Suprapubic skin (tissue), 4 donors: ENCODE results near the gene KIRREL3. TPM values are rescaled to one million over a fixed set of nuclear protein-coding genes. Genes with fewer than 3 reads are reported as not detected.
A peak's percentile ranks its signal among the peaks of the same experiment; 100 is the strongest.

ENCODE experiments used
- DNase-seq, 2 donors: peaks; one replicate each; pipeline ENCODE4 v3.0.0-alpha.2; 2019; ENCODE audit warnings: low spot score in 2 of 2
- H3K27ac ChIP-seq: fragments of 200-600 bp; sonication (generic); one replicate; pipeline ENCODE4 v1.5.1; 2019
- H3K27me3 ChIP-seq: fragments of 200-600 bp; sonication (generic); one replicate; pipeline ENCODE4 v1.5.1; 2019
- H3K36me3 ChIP-seq: fragments of 200-600 bp; sonication (generic); one replicate; pipeline ENCODE4 v1.5.1; 2019
- H3K4me1 ChIP-seq: fragments of 200-600 bp; sonication (generic); one replicate; pipeline ENCODE4 v1.5.1; 2019
- H3K4me3 ChIP-seq: fragments of 200-600 bp; sonication (generic); one replicate; pipeline ENCODE4 v1.5.1; 2019; ENCODE audit warnings: mild to moderate bottlenecking
- H3K9me3 ChIP-seq: fragments of 200-600 bp; sonication (generic); one replicate; pipeline ENCODE4 v1.5.1; 2019
- CTCF ChIP-seq, 2 donors: fragments of 200-600 bp in 1 of 2; fragments of 450-650 bp in 1 of 2; sonication (generic) in 1 of 2; IDR thresholded peaks; one replicate each; pipeline ENCODE4 v1.5.1; 2016 to 2019; ENCODE audit warnings: antibody characterized with exemption in 2 of 2, mild to moderate bottlenecking in 1 of 2, moderate library complexity in 1 of 2
- EP300 ChIP-seq: sonication (generic); formaldehyde crosslinking; IDR thresholded peaks from one replicate; pipeline ENCODE4 v1.6.1; 2017; ENCODE audit warnings: antibody characterized with exemption
- POLR2A ChIP-seq, 2 donors: fragments of 450-650 bp; IDR thresholded peaks; one replicate each; pipeline ENCODE4 v1.6.1; 2017; ENCODE audit warnings: antibody characterized with exemption in 2 of 2, mild to moderate bottlenecking in 2 of 2, moderate library complexity in 2 of 2
- POLR2AphosphoS5 ChIP-seq, 3 donors: sonication (generic); formaldehyde crosslinking; IDR thresholded peaks; one replicate each; pipeline ENCODE4 v1.6.1; 2017; ENCODE audit warnings: antibody characterized with exemption in 3 of 3
- whole genome bisulfite sequencing: methylation state at CpG from one replicate; pipeline ENCODE4 v1.1.5; 2018; 5-methylcytosine and 5-hydroxymethylcytosine counted together
- total RNA-seq, 4 donors: library from RNA; depleted of rRNA; stranded (reverse); fragments of >200 nt; gene quantifications; one replicate each; pipeline ENCODE4 v1.1.0, GENCODE V29; 2016

The KIRREL3 gene
- total RNA-seq, 4 donors from 2014 or later = 0.17 TPM; not detected in 3

- H3K36me3 ChIP-seq = no peaks in the 10 kb centered on the region
- no peak overlapping the region for H3K27ac ChIP-seq
- no peaks in the 10 kb centered on the region for H3K4me1 ChIP-seq
- no peak for DNase-seq
- H3K4me3 ChIP-seq = no peak overlapping the region
- TF ChIP-seq POLR2AphosphoS5 (IDR thresholded peaks at IDR 0.05) (no peak), POLR2A (IDR thresholded peaks at IDR 0.05) (no peak), CTCF (IDR thresholded peaks at IDR 0.05) (no peak), EP300 (no peak)
- 52% methylated on average over 7 of the region's 7 CpGs for whole genome bisulfite sequencing
- H3K27me3 ChIP-seq = no peaks in the 10 kb centered on the region
- no peaks in the 10 kb centered on the region for H3K9me3 ChIP-seq
Observed at GRCh38 chr11:127017482-127017881, 16.9 kb upstream of the KIRREL3 start.

- Histone ChIP-seq H3K9me3 (no peaks in the 10 kb centered on the region), H3K4me1 (no peaks in the 10 kb centered on the region), H3K27ac (no peak overlapping the region), H3K27me3 (peaks cover 15% of the 10 kb centered on the region), H3K4me3 (no peak overlapping the region), H3K36me3 (no peaks in the 10 kb centered on the region)
- no peak for DNase-seq
- TF ChIP-seq POLR2AphosphoS5 (IDR thresholded peaks at IDR 0.05) (no peak), EP300 (no peak), POLR2A (IDR thresholded peaks at IDR 0.05) (no peak), CTCF (IDR thresholded peaks at IDR 0.05) (no peak)
- WGBS = 69% methylated on average over 5 of the region's 5 CpGs
Observed at GRCh38 chr11:127013550-127013949, 13.0 kb upstream of the KIRREL3 start.

- 59% methylated on average over 2 of the region's 2 CpGs for WGBS
Observed at GRCh38 chr11:127006311-127006710, 5.7 kb upstream of the KIRREL3 start.

GRCh38 chr11:127003260-127003981 lies 2.9 kb upstream of the KIRREL3 start:
- H3K27me3 ChIP-seq = peaks cover 90% of the 10 kb centered on the region
- H3K9me3 ChIP-seq = no peaks in the 10 kb centered on the region
- peak overlapping the region; percentile 8 for H3K4me3 ChIP-seq
- no peak overlapping the region for H3K27ac ChIP-seq
- no peak for TF ChIP-seq CTCF (IDR thresholded peaks at IDR 0.05)
- TF ChIP-seq EP300 = no peak
- TF ChIP-seq POLR2AphosphoS5 (IDR thresholded peaks at IDR 0.05) = no peak
- no peak for TF ChIP-seq POLR2A (IDR thresholded peaks at IDR 0.05)
- no peak for DNase-seq
- H3K4me1 ChIP-seq = peaks cover 19% of the 10 kb centered on the region
- WGBS = 2% methylated on average over 18 of the region's 62 CpGs
- H3K36me3 ChIP-seq = no peaks in the 10 kb centered on the region

More at GRCh38 chr11:127006311-127006710, 5.7 kb upstream of the KIRREL3 start:
- peaks cover 73% of the 10 kb centered on the region for H3K27me3 ChIP-seq
- no peak overlapping the region for H3K27ac ChIP-seq
- DNase-seq = no peak
- H3K9me3 ChIP-seq = no peaks in the 10 kb centered on the region
- no peak for TF ChIP-seq POLR2A (IDR thresholded peaks at IDR 0.05)
- TF ChIP-seq POLR2AphosphoS5 (IDR thresholded peaks at IDR 0.05) = no peak
- no peak for TF ChIP-seq EP300
- TF ChIP-seq CTCF (IDR thresholded peaks at IDR 0.05) = no peak
- no peaks in the 10 kb centered on the region for H3K36me3 ChIP-seq
- H3K4me3 ChIP-seq = no peak overlapping the region
- peaks cover 10% of the 10 kb centered on the region for H3K4me1 ChIP-seq

- WGBS = 18% methylated on average over 14 of the region's 16 CpGs
- H3K4me3 ChIP-seq = no peak overlapping the region
- H3K27me3 ChIP-seq = peaks cover 94% of the 10 kb centered on the region
Observed at GRCh38 chr11:127002669-127003259, 2.2 kb upstream of the KIRREL3 start.

More at GRCh38 chr11:127002669-127003259, 2.2 kb upstream of the KIRREL3 start:
- H3K4me1 ChIP-seq = peaks cover 19% of the 10 kb centered on the region
- TF ChIP-seq EP300 = no peak
- no peak for TF ChIP-seq POLR2AphosphoS5 (IDR thresholded peaks at IDR 0.05)
- TF ChIP-seq CTCF (IDR thresholded peaks at IDR 0.05) = no peak
- TF ChIP-seq POLR2A (IDR thresholded peaks at IDR 0.05) = no peak
- H3K27ac ChIP-seq = no peak overlapping the region
- no peaks in the 10 kb centered on the region for H3K9me3 ChIP-seq
- DNase-seq = no peak
- H3K36me3 ChIP-seq = no peaks in the 10 kb centered on the region
